ENCODE data around the gene PGBD5. TPM values are rescaled to one million over a fixed set of nuclear protein-coding genes. Genes with fewer than 3 reads are reported as not detected.
A peak's percentile ranks its signal among the peaks of the same experiment; 100 is the strongest.

Gene PGBD5
- total RNA-seq, 1 donor = not detected

- no peak for TF ChIP-seq CTCF (IDR thresholded peaks at IDR 0.05; ENCODE audit: insufficient read depth, low read depth, low read length)
- no peak overlapping the region for H3K4me3 ChIP-seq (ENCODE audit: low read depth, low read length)
These were observed 70.5 kb downstream of the PGBD5 start for GRCh38 chr1:230355594-230355993.

GRCh38 chr1:230355128-230355527 lies 71.0 kb downstream of the PGBD5 start:
- H3K4me3 ChIP-seq (ENCODE audit: low read depth, low read length) = no peak overlapping the region
- no peak for TF ChIP-seq CTCF (IDR thresholded peaks at IDR 0.05; ENCODE audit: insufficient read depth, low read depth, low read length)
- DNase-seq (ENCODE audit: low read depth) = no peak

More at GRCh38 chr1:230355594-230355993, 70.5 kb downstream of the PGBD5 start:
- DNase-seq (ENCODE audit: low read depth) = no peak

GRCh38 chr1:230354005-230354404 lies 72.1 kb downstream of the PGBD5 start:
- H3K4me3 ChIP-seq (ENCODE audit: low read depth, low read length) = no peak overlapping the region
- no peak for TF ChIP-seq CTCF (IDR thresholded peaks at IDR 0.05; ENCODE audit: insufficient read depth, low read depth, low read length)
- DNase-seq (ENCODE audit: low read depth) = no peak

- no peak overlapping the region for H3K4me3 ChIP-seq (ENCODE audit: low read depth, low read length)
- no peak for DNase-seq (ENCODE audit: low read depth)
- no peak for TF ChIP-seq CTCF (IDR thresholded peaks at IDR 0.05; ENCODE audit: insufficient read depth, low read depth, low read length)
These were observed 73.6 kb downstream of the PGBD5 start for GRCh38 chr1:230352537-230352936.

GRCh38 chr1:230351983-230352382 lies 74.1 kb downstream of the PGBD5 start:
- TF ChIP-seq CTCF (IDR thresholded peaks at IDR 0.05; ENCODE audit: insufficient read depth, low read depth, low read length) = no peak

GRCh38 chr1:230351514-230351913 lies 74.6 kb downstream of the PGBD5 start:
- peak; percentile 5 for DNase-seq (ENCODE audit: low read depth)
- TF ChIP-seq CTCF (IDR thresholded peaks at IDR 0.05; ENCODE audit: insufficient read depth, low read depth, low read length) = no peak
- H3K4me3 ChIP-seq (ENCODE audit: low read depth, low read length) = no peak overlapping the region

More at GRCh38 chr1:230351983-230352382, 74.1 kb downstream of the PGBD5 start:
- no peak overlapping the region for H3K4me3 ChIP-seq (ENCODE audit: low read depth, low read length)
- DNase-seq (ENCODE audit: low read depth) = no peak

- no peak overlapping the region for H3K4me3 ChIP-seq (ENCODE audit: low read depth, low read length)
- no peak for TF ChIP-seq CTCF (IDR thresholded peaks at IDR 0.05; ENCODE audit: insufficient read depth, low read depth, low read length)
- no peak for DNase-seq (ENCODE audit: low read depth)
These were observed 75.8 kb downstream of the PGBD5 start for GRCh38 chr1:230350208-230350921.

Data from fibroblast of villous mesenchyme (primary cell).